NCI-H526 (cell line): ENCODE results near the gene NXPH2.

Experiments used
- DNase-seq, 2 experiments: peaks; one replicate each; lab custom pipeline; 2025; lab: John Stamatoyannopoulos, UW

Gene NXPH2

DNA sequence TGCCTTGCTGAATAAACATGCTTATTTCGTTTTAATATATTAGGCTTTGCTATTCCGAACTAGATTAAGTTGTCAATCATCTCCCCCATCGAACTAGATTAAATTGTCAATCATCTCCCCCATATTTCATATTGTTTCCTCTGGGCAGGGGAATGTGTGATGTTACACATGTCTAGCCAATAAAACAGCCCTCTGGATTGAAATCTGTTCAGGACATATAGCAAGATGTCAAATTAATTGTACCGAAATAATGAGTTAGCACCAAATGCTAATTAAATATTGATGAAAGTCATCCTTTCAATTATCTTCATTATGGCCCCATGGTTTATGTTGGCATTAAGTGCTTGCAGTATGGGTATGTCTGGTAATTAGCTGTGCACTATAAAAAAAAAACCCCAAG lies 143.1 kb downstream of the NXPH2 start:
- no peak for DNase-seq

DNA sequence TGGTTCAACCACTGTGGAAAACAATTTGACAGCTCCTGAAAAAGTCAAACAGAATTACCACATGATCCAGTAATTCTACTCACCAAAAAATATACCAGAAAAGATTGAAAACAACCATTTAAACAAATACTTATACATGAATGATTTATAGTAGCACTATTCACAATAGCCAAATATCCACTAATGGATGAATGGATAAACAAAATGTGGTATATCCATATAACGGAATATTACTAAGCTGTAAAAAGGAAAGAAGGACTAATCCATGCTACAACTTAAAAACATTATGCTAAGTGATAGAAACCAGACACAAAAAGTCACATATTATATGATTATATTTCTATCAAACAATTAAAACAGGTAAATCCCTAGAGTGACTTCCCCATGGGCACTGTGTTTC lies 147.1 kb downstream of the NXPH2 start:
- DNase-seq: no peak

DNA sequence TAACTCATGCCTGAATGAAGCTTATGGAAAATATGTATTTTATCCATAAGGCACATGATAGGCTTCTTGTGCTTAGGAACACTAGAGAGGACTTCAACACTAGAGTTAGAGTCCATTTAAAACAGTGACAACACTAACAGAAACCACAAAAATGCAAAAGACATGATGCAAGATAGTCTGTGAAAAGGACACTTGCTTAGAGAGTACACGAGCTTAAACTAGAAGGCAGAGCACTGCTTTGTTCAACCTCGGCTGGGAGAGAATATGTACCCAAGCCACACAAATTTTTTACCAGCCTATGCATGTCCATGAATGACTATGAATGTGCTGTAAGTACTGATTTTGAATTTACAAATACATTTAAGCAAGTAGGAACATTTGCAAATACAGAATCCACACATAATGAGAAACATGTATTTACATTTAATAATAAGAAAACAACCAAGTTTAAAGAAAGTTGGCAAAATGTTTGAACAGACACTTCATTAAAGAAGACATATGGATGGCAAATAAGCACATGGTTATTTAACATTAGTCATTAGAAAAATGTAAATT lies 148.0 kb downstream of the NXPH2 start:
- DNase-seq: peak in 1 of 2 experiments; percentile 10

DNA sequence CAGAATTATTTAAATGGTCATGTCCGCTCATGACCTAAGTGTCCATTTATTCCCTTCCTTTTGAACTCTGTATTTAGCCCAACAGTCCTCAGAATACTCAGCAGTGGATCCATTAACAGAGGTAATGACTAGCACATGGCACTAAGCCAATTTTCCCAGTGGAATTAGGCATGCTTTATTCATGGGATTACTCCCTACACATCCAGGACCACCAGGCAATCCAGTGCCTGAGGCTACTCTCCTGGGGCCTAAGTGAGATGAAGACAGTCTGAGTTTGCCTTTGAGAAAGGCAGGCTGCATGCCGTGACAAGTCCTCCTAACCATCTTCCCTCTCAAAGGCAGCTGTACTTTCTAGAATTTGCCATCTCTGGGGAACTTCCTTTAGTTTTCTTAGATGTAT lies 150.0 kb downstream of the NXPH2 start:
- no peak for DNase-seq

DNA sequence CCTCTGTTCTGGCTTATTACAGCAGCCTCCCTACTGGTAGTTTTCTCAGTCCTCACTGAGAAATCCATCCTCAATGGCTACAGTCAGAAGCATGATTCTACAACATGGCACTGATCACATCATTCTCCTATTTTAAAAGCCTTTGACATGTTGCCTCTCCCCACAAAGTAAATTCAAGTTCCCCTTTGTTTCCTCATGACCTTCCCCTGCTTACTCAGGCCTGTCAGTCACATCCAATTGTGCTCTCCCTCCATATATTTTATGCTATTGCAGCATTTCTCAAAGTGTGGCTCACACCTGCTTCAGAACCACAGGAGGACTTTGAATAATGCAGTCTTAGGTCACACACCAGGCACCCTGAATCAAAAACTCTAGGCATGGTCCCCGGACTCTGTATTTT lies 154.0 kb downstream of the NXPH2 start:
- DNase-seq: no peak

DNA sequence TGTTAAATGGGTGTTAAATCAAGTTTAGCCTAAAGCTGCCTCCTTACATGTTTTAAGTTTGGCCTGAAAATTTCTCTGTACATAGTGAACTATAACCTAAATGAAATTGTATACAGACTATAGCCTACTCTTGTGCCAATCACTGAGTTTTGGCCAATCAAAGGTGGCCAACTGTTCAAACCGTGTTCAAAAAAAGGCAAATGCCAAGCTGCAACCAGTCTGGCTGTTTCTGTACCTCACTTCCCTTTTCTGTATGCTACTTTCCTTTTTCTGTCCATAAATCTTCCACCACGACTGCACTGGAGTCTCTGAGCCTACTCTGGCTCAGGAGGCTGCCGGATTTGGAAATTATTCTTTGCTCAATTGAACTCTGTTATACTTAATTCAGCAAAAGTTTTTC lies 157.6 kb downstream of the NXPH2 start:
- DNase-seq: no peak

DNA sequence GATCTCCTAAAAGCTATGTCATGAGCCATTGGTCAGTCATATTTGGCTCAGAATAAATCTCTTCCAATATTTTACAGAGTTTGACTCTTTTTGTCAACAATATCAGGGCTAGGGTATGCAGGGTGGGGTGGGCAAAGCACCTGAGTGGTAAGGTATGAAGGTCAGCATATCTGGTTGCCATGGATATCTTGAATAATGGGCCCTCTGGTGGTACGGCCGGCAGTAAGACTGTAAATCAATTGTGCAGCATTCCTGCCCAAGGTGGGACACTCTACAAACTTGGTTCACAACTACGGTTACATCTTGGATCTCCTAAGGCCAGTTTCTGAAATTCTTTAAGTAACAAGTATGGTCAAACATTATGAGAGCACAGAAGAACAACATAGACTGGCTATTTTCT lies 159.1 kb downstream of the NXPH2 start:
- no peak for DNase-seq

DNA sequence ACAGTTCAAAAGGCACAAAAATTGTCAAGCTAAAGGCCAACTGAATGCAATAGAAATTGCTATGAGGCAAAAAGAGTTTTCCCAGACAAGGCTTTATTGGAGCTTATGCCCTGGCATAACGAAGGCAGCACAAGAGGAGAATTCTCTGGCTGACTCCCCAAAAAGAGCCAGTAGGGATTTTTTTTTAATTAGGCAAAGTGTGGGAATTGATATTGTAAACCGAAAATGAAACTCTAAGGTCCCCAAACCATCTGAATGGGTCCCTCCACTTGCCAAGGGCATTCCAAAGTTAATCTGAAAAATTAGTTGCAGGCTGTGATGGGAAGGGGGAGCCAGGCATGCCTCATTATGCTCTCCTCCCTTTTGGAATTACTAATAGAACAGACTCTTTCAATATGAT lies 159.8 kb downstream of the NXPH2 start:
- DNase-seq: no peak
